ENCODE measurements around the gene SNX9.

The SNX9 gene

DNA sequence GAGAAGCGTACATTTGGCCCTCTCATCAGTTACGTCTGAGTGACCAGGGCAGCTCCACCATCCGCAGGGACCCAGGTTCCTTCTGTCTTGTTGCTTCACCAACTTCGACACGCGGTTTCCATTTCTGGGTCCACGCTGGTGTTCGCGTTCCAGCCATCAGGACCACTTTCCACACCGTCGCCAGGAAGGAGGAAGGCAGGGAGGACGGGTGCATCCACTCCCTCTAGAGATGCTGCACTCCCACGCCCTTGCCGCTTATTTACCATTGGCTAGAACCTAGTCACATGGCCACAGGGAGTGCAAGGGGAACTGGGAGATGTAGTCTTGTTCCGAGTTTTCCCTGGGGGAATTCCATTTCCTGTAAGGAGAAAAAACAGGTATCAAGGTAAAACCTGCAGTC lies 33.2 kb upstream of the SNX9 start:
- H2BK12ac ChIP-seq (ENCODE audit: low read length in 2 of 2) = no peak overlapping the region
- H3K79me1 ChIP-seq (replicated peaks; ENCODE audit: low read length, poor library complexity, severe bottlenecking) = no peaks in the 10 kb centered on the region
- WGBS = 76% methylated on average over 13 of the region's 15 CpGs
- peak overlapping the region; percentile 64 for H4K8ac ChIP-seq (ENCODE audit: low read length)
- H2AK5ac ChIP-seq (ENCODE audit: low read length, severe bottlenecking) = no peak overlapping the region
- no peak overlapping the region for H2BK120ac ChIP-seq (ENCODE audit: low read depth, low read length)
- DNase-seq = no peak
- no peak overlapping the region for H3K23ac ChIP-seq (ENCODE audit: low read length in 2 of 2)
- H3K27me3 ChIP-seq (ENCODE audit: control insufficient read depth in 1 of 2, insufficient read depth in 1 of 2, low read length in 2 of 2) = no peaks in the 10 kb centered on the region
- no peak overlapping the region for H2BK5ac ChIP-seq (ENCODE audit: low read depth, low read length, poor library complexity, severe bottlenecking)
- no peak overlapping the region for H3K18ac ChIP-seq (ENCODE audit: low read depth in 1 of 2, low read length in 2 of 2)
- H3K27ac ChIP-seq (ENCODE audit: low read length, poor library complexity, severe bottlenecking) = no peak overlapping the region
- no peak overlapping the region for H3K4me2 ChIP-seq (ENCODE audit: low read length, poor library complexity, severe bottlenecking)
- peak overlapping the region; percentile 80 for H4K91ac ChIP-seq (ENCODE audit: low read length)
- H2AFZ ChIP-seq (ENCODE audit: low read depth, low read length) = no peak overlapping the region
- H3K4me3 ChIP-seq (ENCODE audit: insufficient read depth in 1 of 2, low read depth in 1 of 2, low read length in 2 of 2) = no peak overlapping the region
- H2BK15ac ChIP-seq (ENCODE audit: low read depth, poor library complexity, severe bottlenecking) = no peak overlapping the region
- no peaks in the 10 kb centered on the region for H3K9me3 ChIP-seq (ENCODE audit: control insufficient read depth, low read length)
- H3K9ac ChIP-seq (ENCODE audit: low read length) = no peak overlapping the region
- H3K14ac ChIP-seq (ENCODE audit: low read length in 2 of 2) = no peak overlapping the region
- no peak overlapping the region for H3K4ac ChIP-seq (ENCODE audit: low read depth in 1 of 2, low read length in 2 of 2)
- H3K36me3 ChIP-seq (ENCODE audit: control insufficient read depth in 1 of 2, insufficient read depth in 2 of 2, low read depth in 1 of 2, low read length in 2 of 2) = peaks cover 0 to 8% of the 10 kb centered on the region in 2 experiments
- H3K4me1 ChIP-seq (ENCODE audit: control insufficient read depth, insufficient read depth, low read depth, low read length) = peaks cover 1% of the 10 kb centered on the region

DNA sequence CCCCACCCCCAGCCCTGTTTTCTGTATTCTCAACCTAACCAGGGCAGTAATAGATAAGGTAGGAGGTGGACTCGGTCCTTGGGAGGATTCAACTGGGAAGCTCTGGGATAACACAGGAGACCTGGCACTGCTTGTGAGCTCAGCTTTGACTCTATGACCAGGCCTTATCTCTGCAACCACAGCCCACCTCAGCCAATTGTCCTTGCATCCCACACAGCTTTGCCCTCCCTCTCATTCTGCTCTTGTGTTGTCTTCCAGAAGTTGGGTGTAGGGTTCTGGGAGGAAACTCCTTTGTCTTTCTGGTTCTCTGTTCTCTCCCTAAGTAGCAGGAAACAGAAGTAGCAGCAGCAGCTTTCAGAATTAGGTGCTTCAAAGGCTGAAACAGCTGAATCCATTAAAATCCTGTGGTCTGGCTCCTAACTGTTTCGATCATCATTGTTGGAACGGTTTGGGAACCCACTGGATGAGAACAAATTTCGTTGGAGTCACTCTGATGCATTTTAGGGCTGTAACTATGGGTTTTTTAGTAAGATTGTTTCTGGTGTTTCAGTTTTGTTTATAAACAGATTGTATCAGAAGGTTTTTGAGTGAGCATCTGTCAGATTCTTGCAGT lies 32.4 kb upstream of the SNX9 start:
- no peak overlapping the region for H3K27ac ChIP-seq (ENCODE audit: low read length, poor library complexity, severe bottlenecking)
- peaks cover 0 to 3% of the 10 kb centered on the region in 2 experiments for H3K36me3 ChIP-seq (ENCODE audit: control insufficient read depth in 1 of 2, insufficient read depth in 2 of 2, low read depth in 1 of 2, low read length in 2 of 2)
- H2AK5ac ChIP-seq (ENCODE audit: low read length, severe bottlenecking) = no peak overlapping the region
- no peak overlapping the region for H2BK120ac ChIP-seq (ENCODE audit: low read depth, low read length)
- H3K4me1 ChIP-seq (ENCODE audit: control insufficient read depth, insufficient read depth, low read depth, low read length) = peaks cover 1% of the 10 kb centered on the region
- no peak overlapping the region for H3K14ac ChIP-seq (ENCODE audit: low read length in 2 of 2)
- H4K91ac ChIP-seq (ENCODE audit: low read length) = no peak overlapping the region
- no peak overlapping the region for H2BK5ac ChIP-seq (ENCODE audit: low read depth, low read length, poor library complexity, severe bottlenecking)
- H2BK15ac ChIP-seq (ENCODE audit: low read depth, poor library complexity, severe bottlenecking) = no peak overlapping the region
- H3K23ac ChIP-seq (ENCODE audit: low read length in 2 of 2) = no peak overlapping the region
- 64% methylated on average over 3 of the region's 4 CpGs for WGBS
- no peak overlapping the region for H3K4ac ChIP-seq (ENCODE audit: low read depth in 1 of 2, low read length in 2 of 2)
- peak overlapping the region; percentile 1 for H2AFZ ChIP-seq (ENCODE audit: low read depth, low read length)
- H3K18ac ChIP-seq (ENCODE audit: low read depth in 1 of 2, low read length in 2 of 2) = no peak overlapping the region
- H3K79me1 ChIP-seq (replicated peaks; ENCODE audit: low read length, poor library complexity, severe bottlenecking) = no peaks in the 10 kb centered on the region
- H4K8ac ChIP-seq (ENCODE audit: low read length) = no peak overlapping the region
- H3K4me3 ChIP-seq (ENCODE audit: insufficient read depth in 1 of 2, low read depth in 1 of 2, low read length in 2 of 2) = no peak overlapping the region
- no peak for DNase-seq
- H3K27me3 ChIP-seq (ENCODE audit: control insufficient read depth in 1 of 2, insufficient read depth in 1 of 2, low read length in 2 of 2) = no peaks in the 10 kb centered on the region
- H3K9me3 ChIP-seq (ENCODE audit: control insufficient read depth, low read length) = no peaks in the 10 kb centered on the region
- H3K9ac ChIP-seq (ENCODE audit: low read length) = peak overlapping the region; percentile 60
- no peak overlapping the region for H2BK12ac ChIP-seq (ENCODE audit: low read length in 2 of 2)
- no peak overlapping the region for H3K4me2 ChIP-seq (ENCODE audit: low read length, poor library complexity, severe bottlenecking)

DNA sequence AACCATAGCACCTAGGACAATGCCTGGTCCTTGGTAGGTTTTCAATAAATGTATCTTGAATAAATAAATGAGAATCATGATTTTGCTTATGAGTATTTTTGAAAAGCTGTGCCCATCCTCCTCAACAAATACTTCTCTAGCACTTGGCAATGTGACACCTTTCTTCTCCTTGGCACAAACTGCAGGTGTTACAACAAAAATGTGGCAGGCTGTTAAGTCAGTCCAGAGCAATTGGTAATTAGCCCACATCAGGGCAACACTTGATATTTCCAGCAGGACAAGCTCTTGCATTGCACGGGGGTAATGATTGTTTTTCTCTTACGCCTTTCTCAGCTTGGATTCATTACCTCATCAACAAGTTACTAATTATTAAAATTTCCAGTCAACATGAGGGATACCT lies 31.6 kb upstream of the SNX9 start:
- no peak overlapping the region for H4K91ac ChIP-seq (ENCODE audit: low read length)
- H3K4me3 ChIP-seq (ENCODE audit: insufficient read depth in 1 of 2, low read depth in 1 of 2, low read length in 2 of 2) = no peak overlapping the region
- no peaks in the 10 kb centered on the region for H3K27me3 ChIP-seq (ENCODE audit: control insufficient read depth in 1 of 2, insufficient read depth in 1 of 2, low read length in 2 of 2)
- no peak for DNase-seq
- H3K18ac ChIP-seq (ENCODE audit: low read depth in 1 of 2, low read length in 2 of 2) = no peak overlapping the region
- no peaks in the 10 kb centered on the region for H3K79me1 ChIP-seq (replicated peaks; ENCODE audit: low read length, poor library complexity, severe bottlenecking)
- no peak overlapping the region for H2AFZ ChIP-seq (ENCODE audit: low read depth, low read length)
- H3K36me3 ChIP-seq (ENCODE audit: control insufficient read depth in 1 of 2, insufficient read depth in 2 of 2, low read depth in 1 of 2, low read length in 2 of 2) = peaks cover 0 to 3% of the 10 kb centered on the region in 2 experiments
- H2BK12ac ChIP-seq (ENCODE audit: low read length in 2 of 2) = no peak overlapping the region
- H3K9ac ChIP-seq (ENCODE audit: low read length) = peak overlapping the region; percentile 60
- H2BK15ac ChIP-seq (ENCODE audit: low read depth, poor library complexity, severe bottlenecking) = no peak overlapping the region
- no peak overlapping the region for H2BK5ac ChIP-seq (ENCODE audit: low read depth, low read length, poor library complexity, severe bottlenecking)
- no peaks in the 10 kb centered on the region for H3K9me3 ChIP-seq (ENCODE audit: control insufficient read depth, low read length)
- no peak overlapping the region for H4K8ac ChIP-seq (ENCODE audit: low read length)
- H3K14ac ChIP-seq (ENCODE audit: low read length in 2 of 2) = no peak overlapping the region
- WGBS = 100% methylated on average over 1 of the region's 2 CpGs
- no peak overlapping the region for H3K4ac ChIP-seq (ENCODE audit: low read depth in 1 of 2, low read length in 2 of 2)
- H3K27ac ChIP-seq (ENCODE audit: low read length, poor library complexity, severe bottlenecking) = no peak overlapping the region
- H3K4me1 ChIP-seq (ENCODE audit: control insufficient read depth, insufficient read depth, low read depth, low read length) = peaks cover 1% of the 10 kb centered on the region
- no peak overlapping the region for H2AK5ac ChIP-seq (ENCODE audit: low read length, severe bottlenecking)
- H2BK120ac ChIP-seq (ENCODE audit: low read depth, low read length) = no peak overlapping the region
- H3K4me2 ChIP-seq (ENCODE audit: low read length, poor library complexity, severe bottlenecking) = no peak overlapping the region
- no peak overlapping the region for H3K23ac ChIP-seq (ENCODE audit: low read length in 2 of 2)

DNA sequence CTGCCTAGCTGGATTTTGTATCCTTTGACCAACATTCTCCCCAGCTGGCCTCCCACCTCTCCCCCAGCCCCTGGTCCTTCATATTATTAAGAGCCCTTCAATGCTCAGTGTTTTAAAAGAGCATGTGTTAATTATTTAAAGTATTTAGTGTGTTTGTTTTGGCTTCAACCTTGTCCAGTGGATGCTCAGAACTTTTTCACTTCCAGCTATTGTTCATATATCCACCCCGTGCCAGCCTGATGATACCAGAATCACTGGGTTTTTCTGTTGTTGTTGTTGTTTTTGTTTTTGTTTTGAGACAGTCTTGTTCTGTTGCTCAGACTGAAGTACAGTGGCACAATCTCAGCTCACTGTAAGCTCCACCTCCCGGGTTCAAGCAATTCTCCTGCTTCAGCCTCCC lies 30.4 kb upstream of the SNX9 start:
- Histone ChIP-seq H3K27me3 (ENCODE audit: control insufficient read depth in 1 of 2, insufficient read depth in 1 of 2, low read length in 2 of 2) (no peaks in the 10 kb centered on the region), H2BK15ac (ENCODE audit: low read depth, poor library complexity, severe bottlenecking) (no peak overlapping the region), H2AK5ac (ENCODE audit: low read length, severe bottlenecking) (no peak overlapping the region), H2AFZ (ENCODE audit: low read depth, low read length) (no peak overlapping the region), H3K9me3 (ENCODE audit: control insufficient read depth, low read length) (no peaks in the 10 kb centered on the region), H2BK120ac (ENCODE audit: low read depth, low read length) (no peak overlapping the region), H3K4me3 (ENCODE audit: insufficient read depth in 1 of 2, low read depth in 1 of 2, low read length in 2 of 2) (no peak overlapping the region), H3K27ac (ENCODE audit: low read length, poor library complexity, severe bottlenecking) (no peak overlapping the region), H3K4ac (ENCODE audit: low read depth in 1 of 2, low read length in 2 of 2) (no peak overlapping the region), H3K14ac (ENCODE audit: low read length in 2 of 2) (no peak overlapping the region), H3K4me1 (ENCODE audit: control insufficient read depth, insufficient read depth, low read depth, low read length) (peaks cover 1% of the 10 kb centered on the region), H3K18ac (ENCODE audit: low read depth in 1 of 2, low read length in 2 of 2) (no peak overlapping the region), H3K23ac (ENCODE audit: low read length in 2 of 2) (no peak overlapping the region), H3K9ac (ENCODE audit: low read length) (no peak overlapping the region), H4K8ac (ENCODE audit: low read length) (no peak overlapping the region), H2BK5ac (ENCODE audit: low read depth, low read length, poor library complexity, severe bottlenecking) (no peak overlapping the region), H3K79me1 (replicated peaks; ENCODE audit: low read length, poor library complexity, severe bottlenecking) (no peaks in the 10 kb centered on the region), H2BK12ac (ENCODE audit: low read length in 2 of 2) (no peak overlapping the region), H3K36me3 (ENCODE audit: control insufficient read depth in 1 of 2, insufficient read depth in 2 of 2, low read depth in 1 of 2, low read length in 2 of 2) (peaks cover 0 to 3% of the 10 kb centered on the region in 2 experiments), H3K4me2 (ENCODE audit: low read length, poor library complexity, severe bottlenecking) (no peak overlapping the region), H4K91ac (ENCODE audit: low read length) (no peak overlapping the region)
- WGBS = 83% methylated on average over 1 of the region's 2 CpGs
- DNase-seq = no peak
